Activated CD4-positive, alpha-beta T cell treated with anti-CD3 and anti-CD28 coated beads for 48 hours (primary cell): Measurements from ENCODE around the gene PMF1.
A peak's percentile ranks its signal among the peaks of the same experiment; 100 is the strongest.
"Not testable (repeated sequence)": the region's sequence is repeated elsewhere in the genome, so short reads cannot be mapped to it uniquely, and the experiment has no call there.

ENCODE experiments used
- DNase-seq: peaks from one replicate; pipeline ENCODE4 v3.0.0-alpha.2; 2020

Gene PMF1

GRCh38 chr1:156212833-156213643 lies at the start of gene PMF1:
TSS of gene PMF1 (plus strand) at chr1:156213007. CDS start at chr1:156213016, 9 bp downstream.
- DNase-seq: peak; percentile 98

GRCh38 chr1:156163712-156164111 lies 49.1 kb upstream of the PMF1 start:
- no peak for DNase-seq

DNA sequence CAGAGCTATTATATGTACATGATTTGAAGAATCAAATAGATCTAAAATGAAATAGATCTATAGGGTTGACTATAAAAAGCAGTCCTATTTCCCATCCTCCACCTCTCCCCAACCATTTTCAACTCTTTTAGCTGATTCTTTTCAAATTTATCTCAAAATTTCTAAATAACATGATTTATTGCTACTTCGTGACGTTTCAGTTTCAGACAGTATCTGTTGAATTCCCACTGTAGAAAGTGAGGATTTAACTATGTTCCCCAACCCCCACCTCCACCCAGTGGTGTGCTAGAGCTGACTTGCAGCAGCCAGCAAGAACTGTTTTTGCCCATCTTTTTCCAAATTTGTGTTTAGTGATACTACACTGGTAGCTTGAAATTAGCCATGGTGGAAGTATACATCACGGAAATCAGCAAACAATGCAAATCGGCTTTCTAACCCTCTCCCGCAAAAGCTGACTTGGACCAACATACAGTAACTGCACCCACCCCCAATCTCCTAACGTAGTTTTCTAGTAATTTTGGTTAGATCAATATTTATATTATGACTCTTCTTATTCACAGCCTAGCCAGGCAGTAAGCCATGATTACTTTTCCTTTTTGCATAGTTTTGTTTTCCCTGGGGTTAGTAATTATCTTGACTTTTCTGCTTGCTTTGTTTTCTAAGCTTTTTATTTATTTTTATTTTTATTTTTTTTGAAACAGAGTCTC lies 48.5 kb upstream of the PMF1 start:
- DNase-seq: no peak

GRCh38 chr1:156165083-156165482 lies 47.7 kb upstream of the PMF1 start:
- DNase-seq: no peak

GRCh38 chr1:156167536-156167935 lies 45.3 kb upstream of the PMF1 start:
- DNase-seq: no peak

DNA sequence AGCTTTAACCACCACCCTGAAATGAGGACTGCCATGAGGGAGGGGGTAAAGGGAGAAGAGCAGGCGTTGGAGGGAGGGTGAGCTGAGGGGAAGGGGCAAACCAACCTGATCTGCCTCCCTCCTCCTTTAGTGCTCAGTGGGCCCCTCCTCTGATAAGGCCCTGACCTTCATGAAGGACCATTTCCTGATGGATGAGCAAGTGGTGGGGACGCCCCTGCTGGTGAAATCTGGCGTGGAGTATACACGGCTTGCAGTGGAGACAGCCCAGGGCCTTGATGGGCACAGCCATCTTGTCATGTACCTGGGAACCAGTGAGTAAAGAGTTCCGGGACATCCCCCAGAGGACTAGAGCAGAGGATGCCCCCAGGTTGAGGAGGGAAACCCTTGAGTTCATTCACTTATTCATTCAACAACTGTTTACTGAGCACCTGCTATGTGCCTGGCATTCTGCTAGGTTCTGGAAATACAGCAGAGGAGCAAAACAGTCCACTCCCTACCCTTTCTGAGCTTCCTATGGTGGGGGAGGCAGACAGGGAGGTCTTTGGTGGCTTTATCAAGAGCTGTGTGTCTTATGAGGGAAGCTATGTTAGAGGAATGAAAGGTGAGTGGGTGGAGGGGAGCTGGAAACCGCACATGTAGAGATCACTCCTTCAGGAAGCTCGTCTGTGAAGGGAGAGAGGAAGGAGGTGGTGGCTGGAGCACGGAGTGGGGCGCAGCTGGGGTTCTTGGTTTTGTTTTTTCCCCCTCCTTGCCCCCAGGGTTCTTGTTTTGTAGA lies 39.9 kb upstream of the PMF1 start:
- no peak for DNase-seq

- DNase-seq: no peak
Observed at GRCh38 chr1:156176610-156177210, 36.1 kb upstream of the PMF1 start.

- no peak for DNase-seq
Observed at GRCh38 chr1:156177919-156178654, 34.7 kb upstream of the PMF1 start.

DNA sequence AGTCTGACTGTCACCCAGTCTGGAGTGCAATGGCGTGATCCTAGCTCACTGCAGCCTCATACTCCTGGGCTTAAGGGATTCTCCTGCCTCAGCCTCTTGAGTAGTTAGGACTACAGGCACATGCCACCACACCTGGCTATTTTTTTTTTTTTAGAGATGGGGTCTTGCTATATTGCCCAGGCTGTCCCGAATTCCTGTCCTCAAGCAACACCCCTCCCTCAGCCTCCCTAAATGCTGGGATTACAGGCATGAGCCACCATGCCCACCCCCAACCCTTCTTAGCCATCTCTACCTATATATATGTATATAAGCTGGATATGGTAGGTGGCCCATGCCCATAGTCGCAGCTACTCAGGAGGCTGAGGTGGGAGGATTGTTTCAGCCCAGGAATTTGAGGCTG lies 32.3 kb upstream of the PMF1 start:
- no peak for DNase-seq

DNA sequence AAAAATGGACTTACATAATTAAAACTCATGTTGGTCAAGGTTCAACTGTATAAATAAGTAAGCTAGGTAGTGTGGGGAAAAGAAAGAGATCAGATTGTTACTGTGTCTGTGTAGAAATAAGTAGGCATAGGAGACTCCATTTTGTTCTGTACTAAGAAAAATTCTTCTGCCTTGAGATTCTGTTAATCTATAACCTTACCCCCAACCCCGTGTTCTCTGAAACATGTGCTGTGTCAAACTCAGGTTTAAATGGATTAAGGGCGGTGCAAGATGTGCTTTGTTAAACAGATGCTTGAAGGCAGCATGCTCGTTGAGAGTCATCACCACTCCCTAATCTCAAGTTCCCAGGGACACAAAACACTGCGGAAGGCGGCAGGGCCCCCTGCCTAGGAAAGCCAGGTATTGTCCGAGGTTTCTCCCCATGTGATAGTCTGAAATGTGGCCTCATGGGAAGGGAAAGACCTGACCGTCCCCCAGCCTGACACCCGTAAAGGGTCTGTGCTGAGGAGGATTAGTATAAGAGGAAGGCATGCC lies 31.3 kb upstream of the PMF1 start:
- DNase-seq: not testable (repeated sequence)

DNA sequence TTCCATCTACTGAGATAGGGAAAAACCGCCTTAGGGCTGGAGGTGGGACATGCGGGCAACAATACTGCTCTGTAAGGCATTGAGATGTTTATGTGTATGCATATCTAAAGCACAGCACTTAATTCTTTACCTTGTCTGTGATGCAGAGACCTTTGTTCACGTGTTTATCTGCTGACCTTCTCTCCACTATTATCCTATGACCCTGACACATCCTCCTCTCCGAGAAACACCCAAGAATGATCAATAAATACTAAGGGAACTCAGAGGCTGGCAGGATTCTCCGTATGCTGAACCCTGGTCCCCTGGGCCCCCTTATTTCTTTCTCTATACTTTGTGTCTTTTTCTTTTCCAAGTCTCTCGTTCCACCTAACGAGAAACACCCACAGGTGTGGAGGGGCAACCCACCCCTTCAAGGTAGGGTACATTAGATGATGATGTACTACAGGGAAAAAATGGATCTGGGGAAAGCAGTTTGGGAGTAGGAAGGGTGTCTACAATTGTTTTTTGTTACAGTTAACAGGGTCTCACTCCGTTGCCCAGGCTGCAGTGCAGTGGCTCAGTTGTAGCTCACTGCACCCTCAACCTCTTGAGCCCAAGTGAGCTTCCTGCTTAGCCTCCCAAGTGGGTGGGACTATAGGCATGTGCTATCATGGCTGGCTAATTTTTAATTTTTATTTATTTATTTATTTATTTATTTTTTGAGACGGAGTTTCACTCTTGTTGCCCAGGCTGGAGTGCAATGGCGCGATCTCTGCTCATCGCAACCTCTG lies 30.6 kb upstream of the PMF1 start:
- not testable (repeated sequence) for DNase-seq

- not testable (repeated sequence) for DNase-seq
Observed at GRCh38 chr1:156186347-156187177, 26.2 kb upstream of the PMF1 start.

- DNase-seq: not testable (repeated sequence)
Observed at GRCh38 chr1:156190265-156190664, 22.5 kb upstream of the PMF1 start.

DNA sequence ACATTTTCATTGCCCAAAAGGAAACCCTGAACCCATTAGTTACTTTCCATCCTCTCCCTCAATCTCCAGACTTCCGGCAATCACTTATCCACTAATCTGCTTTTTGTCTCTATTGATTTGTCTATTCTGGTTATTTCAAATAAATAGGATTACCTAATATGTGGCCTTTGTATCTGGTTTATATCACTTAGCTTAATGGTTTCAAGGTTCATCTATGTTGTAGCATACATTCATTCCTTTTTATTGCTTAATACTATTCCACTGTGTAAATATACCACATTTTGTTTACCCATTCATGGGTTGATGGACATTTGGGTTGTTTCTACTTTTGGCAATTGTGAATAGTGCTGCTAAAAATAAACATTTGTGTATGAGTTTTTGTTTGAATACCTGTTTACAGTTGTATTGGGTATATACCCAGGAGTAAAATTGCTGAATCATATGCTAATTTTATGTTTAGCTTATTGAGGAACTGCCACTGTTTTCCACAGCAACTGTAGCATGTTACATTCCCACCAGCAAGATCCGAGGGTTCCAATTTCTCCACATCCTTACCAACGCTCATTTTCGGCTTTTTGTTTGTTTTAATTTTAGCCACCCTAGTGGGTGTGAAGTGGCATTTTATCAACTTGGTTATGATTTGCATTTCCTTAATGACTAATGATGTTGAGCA lies 21.4 kb upstream of the PMF1 start:
- no peak for DNase-seq

- DNase-seq: no peak
Observed at GRCh38 chr1:156193208-156193487, 19.7 kb upstream of the PMF1 start.

DNA sequence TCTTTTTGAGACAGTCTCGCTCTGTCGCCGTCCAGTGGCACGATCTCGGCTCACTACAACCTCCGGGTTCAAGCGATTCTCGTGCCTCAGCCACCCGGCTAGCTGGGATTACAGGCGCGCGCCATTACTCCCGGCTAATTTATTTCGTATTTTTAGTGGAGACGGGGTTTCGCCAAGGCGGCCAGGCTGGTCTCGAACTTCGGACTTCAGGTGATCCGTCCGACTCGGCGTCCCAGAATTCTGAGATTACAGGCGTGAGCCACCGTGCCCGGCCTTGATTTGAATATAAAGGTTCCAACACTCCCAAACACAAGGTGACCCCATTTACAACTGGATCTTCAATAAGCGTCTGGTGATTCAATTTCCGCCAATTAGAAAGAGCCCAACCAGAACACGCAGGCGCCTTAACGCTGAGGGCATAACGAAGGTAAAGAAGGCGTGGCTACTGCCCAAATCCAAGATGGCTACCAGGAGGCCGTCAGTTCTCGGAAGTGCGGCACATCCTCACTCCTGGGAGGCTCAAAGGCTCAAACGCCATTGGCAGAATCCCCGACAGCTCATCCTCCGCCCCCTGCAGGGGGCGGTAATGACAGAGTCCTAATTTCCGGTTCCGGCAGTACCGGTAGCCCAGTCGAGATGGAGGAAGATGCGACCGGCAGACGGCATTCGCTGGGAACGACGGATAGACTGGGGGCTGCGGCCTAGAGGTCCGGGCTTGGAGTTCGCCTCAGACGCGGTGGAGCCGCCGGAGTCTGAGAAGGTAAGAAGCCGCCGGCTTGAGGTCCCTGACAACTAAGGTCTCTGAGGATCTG lies 19.1 kb upstream of the PMF1 start, which contains the start of gene SLC25A44:
Gene SLC25A44 (plus strand): TSS at position 617 of the 812 bp plus-strand sequence. CDS start 5,744 bp downstream, outside the sequence.
- DNase-seq: peak; percentile 97

- no peak for DNase-seq
Observed at GRCh38 chr1:156194300-156194652, 18.5 kb upstream of the PMF1 start.

DNA sequence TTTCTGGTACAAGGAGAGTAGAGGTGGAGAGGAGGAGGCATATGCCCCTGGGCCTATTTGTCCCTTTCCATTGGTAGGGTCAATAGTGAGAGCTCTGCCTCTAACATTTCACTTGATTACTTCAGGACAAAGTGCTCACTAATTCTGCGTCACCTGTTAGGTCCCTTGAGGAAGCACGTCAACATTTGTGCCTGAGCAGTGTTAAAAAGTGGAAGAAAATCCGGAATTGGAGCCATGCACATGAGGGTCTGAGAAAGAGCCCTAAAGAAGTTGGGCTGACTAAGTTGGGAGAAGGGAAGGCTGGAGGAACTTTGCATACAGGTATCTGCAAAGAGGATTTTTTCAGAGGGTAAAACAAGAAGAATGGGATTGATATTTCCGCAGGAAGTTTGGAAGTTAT lies 17.0 kb upstream of the PMF1 start:
- no peak for DNase-seq

GRCh38 chr1:156196445-156196844 lies 16.4 kb upstream of the PMF1 start:
- no peak for DNase-seq
